Vagina (tissue), 2 donors: ENCODE results near the gene IFNA2.

Source experiments
- POLR2A ChIP-seq, 2 donors: fragments of 450-650 bp; IDR thresholded peaks; one replicate each; pipeline ENCODE4 v1.6.1; 2017; ENCODE audit warnings: antibody characterized with exemption in 2 of 2, mild to moderate bottlenecking in 2 of 2, moderate library complexity in 2 of 2
- TF ChIP-seq, protein P1 (sequence below), 3 experiments: fragments of 450-650 bp in 2 of 3; fragments of 200-600 bp in 1 of 3; sonication (generic) in 1 of 3; IDR thresholded peaks; one replicate each; pipeline ENCODE4 v1.5.1; 2017 to 2019; ENCODE audit warnings: antibody characterized with exemption in 3 of 3, mild to moderate bottlenecking in 2 of 3, moderate library complexity in 2 of 3

DNA sequence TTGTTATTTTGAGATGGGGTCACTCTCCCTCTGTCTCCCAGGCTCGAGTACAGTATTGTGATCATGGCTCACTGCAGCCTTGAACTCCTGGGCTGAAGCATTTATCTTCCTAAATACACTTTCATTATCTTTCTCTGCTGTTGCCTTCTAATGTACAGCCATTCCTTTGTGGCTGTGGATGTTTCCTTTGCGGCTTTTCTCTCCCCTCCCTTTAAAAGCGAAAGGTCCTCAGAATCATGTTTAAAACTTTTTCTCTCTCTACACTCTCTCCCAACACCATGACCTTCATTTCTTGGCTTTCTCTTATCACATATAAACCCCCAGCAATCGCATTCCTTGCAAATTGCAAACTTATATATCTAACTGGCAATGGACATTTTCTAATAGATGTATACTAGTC lies 1.6 kb downstream of the IFNA2 start:
- TF ChIP-seq, protein P1, sequence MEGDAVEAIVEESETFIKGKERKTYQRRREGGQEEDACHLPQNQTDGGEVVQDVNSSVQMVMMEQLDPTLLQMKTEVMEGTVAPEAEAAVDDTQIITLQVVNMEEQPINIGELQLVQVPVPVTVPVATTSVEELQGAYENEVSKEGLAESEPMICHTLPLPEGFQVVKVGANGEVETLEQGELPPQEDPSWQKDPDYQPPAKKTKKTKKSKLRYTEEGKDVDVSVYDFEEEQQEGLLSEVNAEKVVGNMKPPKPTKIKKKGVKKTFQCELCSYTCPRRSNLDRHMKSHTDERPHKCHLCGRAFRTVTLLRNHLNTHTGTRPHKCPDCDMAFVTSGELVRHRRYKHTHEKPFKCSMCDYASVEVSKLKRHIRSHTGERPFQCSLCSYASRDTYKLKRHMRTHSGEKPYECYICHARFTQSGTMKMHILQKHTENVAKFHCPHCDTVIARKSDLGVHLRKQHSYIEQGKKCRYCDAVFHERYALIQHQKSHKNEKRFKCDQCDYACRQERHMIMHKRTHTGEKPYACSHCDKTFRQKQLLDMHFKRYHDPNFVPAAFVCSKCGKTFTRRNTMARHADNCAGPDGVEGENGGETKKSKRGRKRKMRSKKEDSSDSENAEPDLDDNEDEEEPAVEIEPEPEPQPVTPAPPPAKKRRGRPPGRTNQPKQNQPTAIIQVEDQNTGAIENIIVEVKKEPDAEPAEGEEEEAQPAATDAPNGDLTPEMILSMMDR (IDR thresholded peaks at IDR 0.05) = no peak
- no peak for TF ChIP-seq POLR2A (IDR thresholded peaks at IDR 0.05)
